ENCODE measurements around the gene VGLL1. TPM values are rescaled to one million over a fixed set of nuclear protein-coding genes. Genes with fewer than 3 reads are reported as not detected.

The VGLL1 gene
- total RNA-seq, 1 experiment from 2014 or later: not detected

DNA sequence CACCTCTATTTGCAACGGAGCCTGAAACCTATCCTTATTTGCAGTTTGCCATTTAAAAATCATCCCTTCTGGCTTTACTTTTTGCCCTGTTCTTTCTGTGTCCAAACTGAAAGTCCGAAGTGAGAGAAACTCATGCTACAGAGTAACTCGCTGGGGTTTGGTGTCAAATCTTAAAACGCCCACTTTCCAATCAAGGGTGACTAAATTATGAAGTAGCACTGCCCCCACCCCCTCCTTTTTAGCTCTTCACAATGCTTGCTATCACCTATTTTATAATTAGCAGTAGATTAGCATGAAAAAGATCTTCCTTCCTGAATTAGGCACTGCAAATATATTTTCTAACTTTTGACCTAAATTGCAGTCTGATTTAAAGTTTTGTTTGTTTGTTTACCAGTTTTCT lies 52.5 kb downstream of the VGLL1 start:
- POLR2A ChIA-PET: interaction anchor here (0.6 kb wide), 1 partner anchor 437 kb away, joined by 3 read pairs; no protein-coding TSS in a partner anchor
- H2AFZ ChIP-seq (ENCODE audit: low read depth, low read length, poor library complexity, severe bottlenecking): no peak overlapping the region
- no peak for ATAC-seq
- no peak overlapping the region for H3K4me3 ChIP-seq (replicated peaks in 1 of 2; ENCODE audit: low read depth in 1 of 2, low read length in 2 of 2)
- CTCF ChIA-PET: no interaction called here
- H3K4me1 ChIP-seq (ENCODE audit: control insufficient read depth in 1 of 2, insufficient read depth in 2 of 2, low read length in 2 of 2): no peaks in the 10 kb centered on the region
- H3K9me2 ChIP-seq (ENCODE audit: insufficient read depth): no peaks in the 10 kb centered on the region
- no peak overlapping the region for H3K9ac ChIP-seq (ENCODE audit: low read length)
- no peaks in the 10 kb centered on the region for H3K9me3 ChIP-seq (ENCODE audit: control insufficient read depth in 1 of 2, insufficient read depth in 1 of 2, low read depth in 1 of 2, low read length in 2 of 2)
- DNase-seq (ENCODE audit: low read depth, low spot score): no peak
- no TSS peak for BruUV-seq (replicated peaks)
- RAD21 ChIA-PET (ENCODE audit: low non-redundant PET in 1 of 2, low total read pairs in 2 of 2, uncharacterized antibody in 2 of 2, unreplicated experiment in 2 of 2): no interaction called here
- no peak overlapping the region for H3K4me2 ChIP-seq (ENCODE audit: low read length)
- H3K36me3 ChIP-seq (ENCODE audit: control insufficient read depth in 1 of 2, insufficient read depth in 2 of 2, low read length in 2 of 2): no peaks in the 10 kb centered on the region
- intact Hi-C loops (cut with micrococcal nuclease): no loop called here
- no peaks in the 10 kb centered on the region for H3K79me2 ChIP-seq (ENCODE audit: insufficient read depth, low read length)
- no peak overlapping the region for H3K27ac ChIP-seq (ENCODE audit: low read depth, low read length)
- no peaks in the 10 kb centered on the region for H4K20me1 ChIP-seq (ENCODE audit: insufficient read depth)
- no peaks in the 10 kb centered on the region for H3K27me3 ChIP-seq (ENCODE audit: insufficient read depth, low read length)
- TF ChIP-seq POLR2A (IDR thresholded peaks at IDR 0.05; ENCODE audit: borderline replicate concordance, extremely low read depth, insufficient read depth, insufficient read length): no peak
- TF ChIP-seq, protein P1, sequence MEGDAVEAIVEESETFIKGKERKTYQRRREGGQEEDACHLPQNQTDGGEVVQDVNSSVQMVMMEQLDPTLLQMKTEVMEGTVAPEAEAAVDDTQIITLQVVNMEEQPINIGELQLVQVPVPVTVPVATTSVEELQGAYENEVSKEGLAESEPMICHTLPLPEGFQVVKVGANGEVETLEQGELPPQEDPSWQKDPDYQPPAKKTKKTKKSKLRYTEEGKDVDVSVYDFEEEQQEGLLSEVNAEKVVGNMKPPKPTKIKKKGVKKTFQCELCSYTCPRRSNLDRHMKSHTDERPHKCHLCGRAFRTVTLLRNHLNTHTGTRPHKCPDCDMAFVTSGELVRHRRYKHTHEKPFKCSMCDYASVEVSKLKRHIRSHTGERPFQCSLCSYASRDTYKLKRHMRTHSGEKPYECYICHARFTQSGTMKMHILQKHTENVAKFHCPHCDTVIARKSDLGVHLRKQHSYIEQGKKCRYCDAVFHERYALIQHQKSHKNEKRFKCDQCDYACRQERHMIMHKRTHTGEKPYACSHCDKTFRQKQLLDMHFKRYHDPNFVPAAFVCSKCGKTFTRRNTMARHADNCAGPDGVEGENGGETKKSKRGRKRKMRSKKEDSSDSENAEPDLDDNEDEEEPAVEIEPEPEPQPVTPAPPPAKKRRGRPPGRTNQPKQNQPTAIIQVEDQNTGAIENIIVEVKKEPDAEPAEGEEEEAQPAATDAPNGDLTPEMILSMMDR (IDR thresholded peaks at IDR 0.05 in 2 of 3, conservative IDR thresholded peaks at IDR 0.05 in 1 of 3; ENCODE audit: borderline replicate concordance in 1 of 3, insufficient read depth in 1 of 3, low read depth in 2 of 3, low read length in 2 of 3): no peak
- TF ChIP-seq, protein P2, sequence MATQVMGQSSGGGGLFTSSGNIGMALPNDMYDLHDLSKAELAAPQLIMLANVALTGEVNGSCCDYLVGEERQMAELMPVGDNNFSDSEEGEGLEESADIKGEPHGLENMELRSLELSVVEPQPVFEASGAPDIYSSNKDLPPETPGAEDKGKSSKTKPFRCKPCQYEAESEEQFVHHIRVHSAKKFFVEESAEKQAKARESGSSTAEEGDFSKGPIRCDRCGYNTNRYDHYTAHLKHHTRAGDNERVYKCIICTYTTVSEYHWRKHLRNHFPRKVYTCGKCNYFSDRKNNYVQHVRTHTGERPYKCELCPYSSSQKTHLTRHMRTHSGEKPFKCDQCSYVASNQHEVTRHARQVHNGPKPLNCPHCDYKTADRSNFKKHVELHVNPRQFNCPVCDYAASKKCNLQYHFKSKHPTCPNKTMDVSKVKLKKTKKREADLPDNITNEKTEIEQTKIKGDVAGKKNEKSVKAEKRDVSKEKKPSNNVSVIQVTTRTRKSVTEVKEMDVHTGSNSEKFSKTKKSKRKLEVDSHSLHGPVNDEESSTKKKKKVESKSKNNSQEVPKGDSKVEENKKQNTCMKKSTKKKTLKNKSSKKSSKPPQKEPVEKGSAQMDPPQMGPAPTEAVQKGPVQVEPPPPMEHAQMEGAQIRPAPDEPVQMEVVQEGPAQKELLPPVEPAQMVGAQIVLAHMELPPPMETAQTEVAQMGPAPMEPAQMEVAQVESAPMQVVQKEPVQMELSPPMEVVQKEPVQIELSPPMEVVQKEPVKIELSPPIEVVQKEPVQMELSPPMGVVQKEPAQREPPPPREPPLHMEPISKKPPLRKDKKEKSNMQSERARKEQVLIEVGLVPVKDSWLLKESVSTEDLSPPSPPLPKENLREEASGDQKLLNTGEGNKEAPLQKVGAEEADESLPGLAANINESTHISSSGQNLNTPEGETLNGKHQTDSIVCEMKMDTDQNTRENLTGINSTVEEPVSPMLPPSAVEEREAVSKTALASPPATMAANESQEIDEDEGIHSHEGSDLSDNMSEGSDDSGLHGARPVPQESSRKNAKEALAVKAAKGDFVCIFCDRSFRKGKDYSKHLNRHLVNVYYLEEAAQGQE (IDR thresholded peaks at IDR 0.05; ENCODE audit: low read depth): no peak
- TF ChIP-seq, protein P3, sequence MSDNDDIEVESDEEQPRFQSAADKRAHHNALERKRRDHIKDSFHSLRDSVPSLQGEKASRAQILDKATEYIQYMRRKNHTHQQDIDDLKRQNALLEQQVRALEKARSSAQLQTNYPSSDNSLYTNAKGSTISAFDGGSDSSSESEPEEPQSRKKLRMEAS (IDR thresholded peaks at IDR 0.05): no peak
- no peak for TF ChIP-seq EZH2 (IDR thresholded peaks at IDR 0.05)
- no peak for TF ChIP-seq YY1 (IDR thresholded peaks at IDR 0.05; ENCODE audit: extremely low read depth, insufficient replicate concordance, low read depth, low read length)
- no peak for TF ChIP-seq ELF1 (IDR thresholded peaks at IDR 0.05; ENCODE audit: borderline replicate concordance, low read depth)
- TF ChIP-seq JUND (IDR thresholded peaks at IDR 0.05): no peak
- TF ChIP-seq, protein P4, sequence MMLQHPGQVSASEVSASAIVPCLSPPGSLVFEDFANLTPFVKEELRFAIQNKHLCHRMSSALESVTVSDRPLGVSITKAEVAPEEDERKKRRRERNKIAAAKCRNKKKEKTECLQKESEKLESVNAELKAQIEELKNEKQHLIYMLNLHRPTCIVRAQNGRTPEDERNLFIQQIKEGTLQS (IDR thresholded peaks at IDR 0.05): no peak
- TF ChIP-seq RAD21 (IDR thresholded peaks at IDR 0.05; ENCODE audit: low read depth): no peak
- TF ChIP-seq SP1 (IDR thresholded peaks at IDR 0.05; ENCODE audit: low read depth): no peak
- TF ChIP-seq EGR1 (IDR thresholded peaks at IDR 0.05; ENCODE audit: low read depth): no peak
- TF ChIP-seq SIN3A (IDR thresholded peaks at IDR 0.05; ENCODE audit: low read depth): no peak
- no peak for TF ChIP-seq CEBPB (IDR thresholded peaks at IDR 0.05; ENCODE audit: low read depth)
- TF ChIP-seq, protein P5, sequence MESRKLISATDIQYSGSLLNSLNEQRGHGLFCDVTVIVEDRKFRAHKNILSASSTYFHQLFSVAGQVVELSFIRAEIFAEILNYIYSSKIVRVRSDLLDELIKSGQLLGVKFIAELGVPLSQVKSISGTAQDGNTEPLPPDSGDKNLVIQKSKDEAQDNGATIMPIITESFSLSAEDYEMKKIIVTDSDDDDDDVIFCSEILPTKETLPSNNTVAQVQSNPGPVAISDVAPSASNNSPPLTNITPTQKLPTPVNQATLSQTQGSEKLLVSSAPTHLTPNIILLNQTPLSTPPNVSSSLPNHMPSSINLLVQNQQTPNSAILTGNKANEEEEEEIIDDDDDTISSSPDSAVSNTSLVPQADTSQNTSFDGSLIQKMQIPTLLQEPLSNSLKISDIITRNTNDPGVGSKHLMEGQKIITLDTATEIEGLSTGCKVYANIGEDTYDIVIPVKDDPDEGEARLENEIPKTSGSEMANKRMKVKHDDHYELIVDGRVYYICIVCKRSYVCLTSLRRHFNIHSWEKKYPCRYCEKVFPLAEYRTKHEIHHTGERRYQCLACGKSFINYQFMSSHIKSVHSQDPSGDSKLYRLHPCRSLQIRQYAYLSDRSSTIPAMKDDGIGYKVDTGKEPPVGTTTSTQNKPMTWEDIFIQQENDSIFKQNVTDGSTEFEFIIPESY (IDR thresholded peaks at IDR 0.05; ENCODE audit: extremely low read depth, insufficient replicate concordance, low read length): no peak
- TF ChIP-seq SRF (IDR thresholded peaks at IDR 0.05; ENCODE audit: low read depth): no peak
- no peak for TF ChIP-seq ZNF274 (IDR thresholded peaks at IDR 0.05; ENCODE audit: low read depth, low read length)
- TF ChIP-seq TCF7L2 (IDR thresholded peaks at IDR 0.05; ENCODE audit: borderline replicate concordance, extremely low read depth, insufficient read depth, insufficient read length): no peak
- no peak for TF ChIP-seq ZFX (IDR thresholded peaks at IDR 0.05)
- TF ChIP-seq FOSL1 (IDR thresholded peaks at IDR 0.05; ENCODE audit: low read depth): no peak
